Measurements from ENCODE around the gene TCERG1L.

- TF ChIP-seq CTCF (conservative IDR thresholded peaks at IDR 0.05; ENCODE audit: low read length) (no peak), EZH2phosphoT487 (IDR thresholded peaks at IDR 0.05; ENCODE audit: borderline replicate concordance) (no peak)
Observed at GRCh38 chr10:131167036-131167860, 144.3 kb downstream of the TCERG1L start.
